Retinal pigment epithelial cell (primary cell): ENCODE measurements around the gene EEF1AKMT1.

Experiments used
- DNase-seq: peaks from one replicate; pipeline ENCODE4 v3.0.0-alpha.2; 2010; ENCODE audit warnings: low read depth
- H3K4me3 ChIP-seq: 2 replicates; pipeline ENCODE4 v1.5.1; 2011; ENCODE audit warnings: mild to moderate bottlenecking, low read length, control low read depth, moderate library complexity
- CTCF ChIP-seq: conservative IDR thresholded peaks from 2 replicates; pipeline ENCODE4 v1.5.1; 2011; ENCODE audit warnings: low read depth, low read length, control low read depth, inconsistent platforms

The EEF1AKMT1 gene

GRCh38 chr13:20729633-20730585 is 43.9 kb downstream of the EEF1AKMT1 start:
- TF ChIP-seq CTCF: no peak
- no peak overlapping the region for H3K4me3 ChIP-seq
- DNase-seq: no peak

GRCh38 chr13:20728579-20729311 is 45.0 kb downstream of the EEF1AKMT1 start:
- no peak overlapping the region for H3K4me3 ChIP-seq
- no peak for TF ChIP-seq CTCF
- no peak for DNase-seq

GRCh38 chr13:20727856-20728255 is 45.9 kb downstream of the EEF1AKMT1 start:
- no peak for TF ChIP-seq CTCF

GRCh38 chr13:20721454-20722357 is 52.1 kb downstream of the EEF1AKMT1 start:
- H3K4me3 ChIP-seq: peak overlapping the region; percentile 35
- peak; percentile 30 for DNase-seq
- peak; percentile 13 for TF ChIP-seq CTCF

More at GRCh38 chr13:20727856-20728255, 45.9 kb downstream of the EEF1AKMT1 start:
- DNase-seq: no peak
- H3K4me3 ChIP-seq: no peak overlapping the region

- no peak overlapping the region for H3K4me3 ChIP-seq
- TF ChIP-seq CTCF: no peak
- no peak for DNase-seq
Observed at GRCh38 chr13:20721058-20721453, 52.7 kb downstream of the EEF1AKMT1 start.

- TF ChIP-seq CTCF: no peak
- DNase-seq: no peak
- H3K4me3 ChIP-seq: no peak overlapping the region
Observed at GRCh38 chr13:20720499-20720898, 53.3 kb downstream of the EEF1AKMT1 start.
